Colonic mucosa (tissue), 4 donors: Measurements from ENCODE around the gene FER1L5. TPM values are rescaled to one million over a fixed set of nuclear protein-coding genes. Genes with fewer than 3 reads are reported as not detected.

Experiments
- DNase-seq: peaks from one replicate; pipeline ENCODE4 v3.0.0-alpha.2; 2020
- H3K27ac ChIP-seq: fragments of 200-600 bp; one replicate; pipeline ENCODE4 v1.8.0; 2021
- H3K27me3 ChIP-seq: fragments of 200-600 bp; one replicate; pipeline ENCODE4 v1.8.0; 2021
- H3K36me3 ChIP-seq: fragments of 200-600 bp; one replicate; pipeline ENCODE4 v1.8.0; 2021
- H3K4me1 ChIP-seq: fragments of 200-600 bp; one replicate; pipeline ENCODE4 v1.8.0; 2021; ENCODE audit warnings: mild to moderate bottlenecking
- H3K4me3 ChIP-seq: fragments of 200-600 bp; one replicate; pipeline ENCODE4 v1.8.0; 2021
- H3K9ac ChIP-seq, 2 donors: one replicate each; pipeline ENCODE4 v1.7.0; 2013; ENCODE audit warnings: control low read depth in 2 of 2, low read depth in 2 of 2, low read length in 2 of 2
- H3K9me3 ChIP-seq: fragments of 200-600 bp; one replicate; pipeline ENCODE4 v1.8.0; 2021
- CTCF ChIP-seq: fragments of 200-600 bp; IDR thresholded peaks from one replicate; pipeline ENCODE4 v1.8.0; 2022; ENCODE audit warnings: antibody characterized with exemption, mild to moderate bottlenecking
- intact Hi-C: fragments of 100-400 bp; cut with DNase I; formaldehyde crosslinking; loops from one replicate; pipeline ENCODE4 v1.14.1; 2022
- total RNA-seq, 2 donors: library from RNA; stranded (reverse); fragmentation: NEBNext Ultra II Directional in 1 of 2; extraction: Animal tissue kit (Norgen Biotek cat#: 25700) in 1 of 2; gene quantifications; one replicate each; pipeline ENCODE4 v1.2.1, GENCODE V29; 2021
- donor health status: healthy.
- donor health status: DM: no; HTN: no; CAD: no.
- donor health status: DM: no; HTN: no; CAD: no.

Gene FER1L5
- total RNA-seq, result not detected

- H3K36me3 ChIP-seq, result no peaks in the 10 kb centered on the region
- no peaks in the 10 kb centered on the region for H3K4me1 ChIP-seq
- no peaks in the 10 kb centered on the region for H3K27me3 ChIP-seq
- DNase-seq, result no peak
- H3K27ac ChIP-seq, result no peak within 1 kb of the TSS
- no peak within 1 kb of the TSS for H3K4me3 ChIP-seq
- TF ChIP-seq CTCF, result no peak
- H3K9ac ChIP-seq, result no peak within 1 kb of the TSS
- H3K9me3 ChIP-seq, result no peaks in the 10 kb centered on the region
- intact Hi-C loops, result loop anchor here (10.0 kb wide), 1 partner anchor 112 kb away; no protein-coding TSS in a partner anchor
Observed at GRCh38 chr2:96642564-96643360, at the start of gene FER1L5. Gene FER1L5 (plus strand): TSS chr2:96642764. CDS start chr2:96642837, 73 bp downstream.

GRCh38 chr2:96594282-96594681 lies 48.3 kb upstream of the FER1L5 start:
- Histone ChIP-seq H3K27me3 (no peaks in the 10 kb centered on the region), H3K4me1 (no peaks in the 10 kb centered on the region), H3K36me3 (peaks cover 8% of the 10 kb centered on the region), H3K27ac (no peak overlapping the region), H3K9ac (no peak overlapping the region), H3K4me3 (no peak overlapping the region), H3K9me3 (no peaks in the 10 kb centered on the region)
- intact Hi-C loops, result no loop called here
- no peak for DNase-seq
- no peak for TF ChIP-seq CTCF

- no peaks in the 10 kb centered on the region for H3K27me3 ChIP-seq
- no peaks in the 10 kb centered on the region for H3K9me3 ChIP-seq
- DNase-seq, result no peak
- no peak overlapping the region for H3K9ac ChIP-seq
- no peak overlapping the region for H3K27ac ChIP-seq
- H3K4me1 ChIP-seq, result no peaks in the 10 kb centered on the region
- no peak overlapping the region for H3K4me3 ChIP-seq
- H3K36me3 ChIP-seq, result peaks cover 8% of the 10 kb centered on the region
- no peak for TF ChIP-seq CTCF
- intact Hi-C loops, result no loop called here
Observed at GRCh38 chr2:96594691-96595152, 47.8 kb upstream of the FER1L5 start.

- Histone ChIP-seq H3K27me3 (no peaks in the 10 kb centered on the region), H3K36me3 (peaks cover 8% of the 10 kb centered on the region), H3K9ac (no peak overlapping the region), H3K4me3 (no peak overlapping the region), H3K4me1 (no peaks in the 10 kb centered on the region), H3K9me3 (no peaks in the 10 kb centered on the region), H3K27ac (no peak overlapping the region)
- no peak for DNase-seq
- intact Hi-C loops, result no loop called here
- no peak for TF ChIP-seq CTCF
Observed at GRCh38 chr2:96596596-96596995, 46.0 kb upstream of the FER1L5 start.

- intact Hi-C loops, result no loop called here
- Histone ChIP-seq H3K27ac (no peak overlapping the region), H3K4me1 (no peaks in the 10 kb centered on the region), H3K27me3 (no peaks in the 10 kb centered on the region), H3K9ac (no peak overlapping the region), H3K36me3 (peaks cover 10% of the 10 kb centered on the region), H3K4me3 (no peak overlapping the region), H3K9me3 (no peaks in the 10 kb centered on the region)
- no peak for TF ChIP-seq CTCF
- DNase-seq, result no peak
Observed at GRCh38 chr2:96599941-96600340, 42.6 kb upstream of the FER1L5 start.
